ENCODE measurements around the gene CHTF18.

DNA sequence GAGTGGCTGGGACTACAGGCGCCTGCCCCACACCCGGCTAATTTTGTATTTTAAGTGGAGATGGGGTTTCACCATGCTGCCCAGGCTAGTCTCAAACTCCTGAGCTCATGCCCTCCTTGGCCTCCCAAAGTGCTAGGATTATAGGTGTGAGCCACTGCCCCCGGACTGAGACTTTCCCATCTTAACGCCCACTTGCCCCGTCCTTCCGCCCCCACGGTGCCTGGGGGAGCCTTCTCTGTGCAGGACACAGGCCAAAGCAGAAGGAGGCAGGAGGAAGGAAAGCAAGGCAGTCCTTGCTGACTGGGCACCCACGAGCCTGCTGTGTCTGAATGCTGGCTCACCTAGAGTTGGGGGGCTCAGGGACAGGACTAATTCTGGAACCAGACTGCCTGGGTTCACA, 29.7 kb downstream of the CHTF18 start:
- TF ChIP-seq POLR2A (IDR thresholded peaks at IDR 0.05) (no peak), POLR2AphosphoS5 (IDR thresholded peaks at IDR 0.05) (no peak), EP300 (IDR thresholded peaks at IDR 0.05) (no peak)
- TF ChIP-seq, protein P1, sequence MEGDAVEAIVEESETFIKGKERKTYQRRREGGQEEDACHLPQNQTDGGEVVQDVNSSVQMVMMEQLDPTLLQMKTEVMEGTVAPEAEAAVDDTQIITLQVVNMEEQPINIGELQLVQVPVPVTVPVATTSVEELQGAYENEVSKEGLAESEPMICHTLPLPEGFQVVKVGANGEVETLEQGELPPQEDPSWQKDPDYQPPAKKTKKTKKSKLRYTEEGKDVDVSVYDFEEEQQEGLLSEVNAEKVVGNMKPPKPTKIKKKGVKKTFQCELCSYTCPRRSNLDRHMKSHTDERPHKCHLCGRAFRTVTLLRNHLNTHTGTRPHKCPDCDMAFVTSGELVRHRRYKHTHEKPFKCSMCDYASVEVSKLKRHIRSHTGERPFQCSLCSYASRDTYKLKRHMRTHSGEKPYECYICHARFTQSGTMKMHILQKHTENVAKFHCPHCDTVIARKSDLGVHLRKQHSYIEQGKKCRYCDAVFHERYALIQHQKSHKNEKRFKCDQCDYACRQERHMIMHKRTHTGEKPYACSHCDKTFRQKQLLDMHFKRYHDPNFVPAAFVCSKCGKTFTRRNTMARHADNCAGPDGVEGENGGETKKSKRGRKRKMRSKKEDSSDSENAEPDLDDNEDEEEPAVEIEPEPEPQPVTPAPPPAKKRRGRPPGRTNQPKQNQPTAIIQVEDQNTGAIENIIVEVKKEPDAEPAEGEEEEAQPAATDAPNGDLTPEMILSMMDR (IDR thresholded peaks at IDR 0.05): no peak
